Epithelial cell of esophagus (primary cell): ENCODE results near the gene PRELID2.

Experiments
- DNase-seq: peaks from one replicate; pipeline ENCODE4 v3.0.0; 2010; ENCODE audit warnings: low read depth
- H3K4me3 ChIP-seq: 2 replicates; pipeline ENCODE4 v1.5.1; 2011; ENCODE audit warnings: mild to moderate bottlenecking, low read length, control low read depth
- CTCF ChIP-seq: IDR thresholded peaks from 2 replicates; pipeline ENCODE4 v1.5.1; 2011; ENCODE audit warnings: low read depth, mild to moderate bottlenecking, low read length, control low read depth, inconsistent platforms; ENCODE audit not compliant: insufficient read depth; ENCODE audit errors: missing control alignments

Gene PRELID2

GRCh38 chr5:145776886-145777285 is 58.3 kb downstream of the PRELID2 start:
- DNase-seq = peak; percentile 20
- H3K4me3 ChIP-seq = no peak overlapping the region
- TF ChIP-seq CTCF = no peak

GRCh38 chr5:145775893-145776444 is 59.2 kb downstream of the PRELID2 start:
- DNase-seq = peak; percentile 88
- no peak overlapping the region for H3K4me3 ChIP-seq
- TF ChIP-seq CTCF = no peak

GRCh38 chr5:145775411-145775810 is 59.7 kb downstream of the PRELID2 start:
- no peak for DNase-seq
- H3K4me3 ChIP-seq = no peak overlapping the region
- no peak for TF ChIP-seq CTCF

- DNase-seq = no peak
- no peak overlapping the region for H3K4me3 ChIP-seq
- TF ChIP-seq CTCF = no peak
Observed at GRCh38 chr5:145774442-145774841, 60.7 kb downstream of the PRELID2 start.

- no peak for TF ChIP-seq CTCF
- no peak overlapping the region for H3K4me3 ChIP-seq
- DNase-seq = no peak
Observed at GRCh38 chr5:145772466-145772865, 62.7 kb downstream of the PRELID2 start.

- DNase-seq = no peak
- no peak for TF ChIP-seq CTCF
- H3K4me3 ChIP-seq = no peak overlapping the region
Observed at GRCh38 chr5:145768863-145769262, 66.3 kb downstream of the PRELID2 start.

GRCh38 chr5:145764325-145764724 is 70.8 kb downstream of the PRELID2 start:
- no peak for TF ChIP-seq CTCF

More at GRCh38 chr5:145764325-145764724, 70.8 kb downstream of the PRELID2 start:
- no peak overlapping the region for H3K4me3 ChIP-seq
- no peak for DNase-seq
